Forelimb muscle (tissue), 1 donor: ENCODE results near the gene USH2A. TPM values are rescaled to one million over a fixed set of nuclear protein-coding genes. Genes with fewer than 3 reads are reported as not detected.
"Not testable (repeated sequence)": the region's sequence is repeated elsewhere in the genome, so short reads cannot be mapped to it uniquely, and the experiment has no call there.

Source experiments
- DNase-seq: peaks from one replicate; pipeline ENCODE4 v3.0.0-alpha.2; 2013; ENCODE audit warnings: low read depth
- polyA plus RNA-seq: library from polyadenylated mRNA; unstranded; fragments of 120-200 nt; gene quantifications from one replicate; pipeline ENCODE4 v1.2.1, GENCODE V29; 2013; ENCODE audit not compliant: insufficient read length

USH2A gene
- polyA plus RNA-seq, 1 donor: 0.05 TPM

DNA sequence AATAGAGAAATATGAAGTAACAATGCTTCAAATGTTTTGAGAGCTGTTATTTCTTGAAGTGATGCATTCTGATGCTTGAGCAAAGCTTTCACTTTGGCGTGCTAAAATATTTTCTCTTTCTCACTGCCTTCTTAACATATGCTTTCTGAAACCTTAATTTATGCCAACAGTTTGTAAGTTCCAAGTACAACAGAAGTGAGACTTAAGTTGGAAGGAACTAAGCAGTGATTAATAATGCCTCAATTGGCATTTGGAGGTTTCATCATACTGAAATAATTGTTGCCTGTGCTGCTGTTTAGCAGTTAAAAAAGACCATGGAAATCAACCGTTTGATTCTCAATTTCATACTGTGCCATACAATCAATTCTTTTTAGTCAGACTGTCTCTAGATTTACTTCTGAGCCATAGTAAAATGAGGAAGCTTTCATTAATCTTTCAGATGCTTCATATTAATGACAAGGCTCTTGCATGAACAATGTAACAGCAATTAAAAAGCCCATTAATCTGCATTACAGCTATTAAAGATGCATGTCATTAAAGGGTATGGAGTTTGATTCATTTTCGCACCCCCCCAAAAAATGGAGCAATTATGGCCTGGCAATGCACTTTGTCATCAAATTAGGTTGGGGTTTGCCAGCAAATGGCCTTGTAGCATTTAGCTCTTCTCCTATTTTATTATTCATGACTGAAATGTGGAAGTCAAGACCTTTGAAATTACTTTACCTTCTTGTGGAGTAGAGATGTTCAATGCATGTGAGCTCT is 375.3 kb downstream of the USH2A start:
- DNase-seq: no peak

DNA sequence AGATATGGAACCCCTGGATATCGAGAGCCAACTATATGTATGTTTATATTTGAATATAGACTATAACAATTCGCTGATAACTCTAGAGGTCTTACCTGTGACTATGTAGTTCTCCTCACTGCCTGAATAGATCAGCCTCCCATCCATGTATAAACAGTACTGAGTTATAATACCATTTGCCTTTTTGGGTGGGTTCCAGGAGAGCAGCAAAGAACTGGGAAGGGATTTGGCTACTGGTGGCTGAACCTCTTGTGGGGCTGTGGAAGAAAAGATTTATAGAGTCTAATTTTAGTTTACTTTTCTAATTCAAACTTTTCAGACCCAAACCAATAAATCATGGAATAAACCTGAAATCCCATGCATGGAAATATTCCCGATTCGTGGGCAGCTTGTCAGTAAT is 376.9 kb downstream of the USH2A start:
- no peak for DNase-seq

DNA sequence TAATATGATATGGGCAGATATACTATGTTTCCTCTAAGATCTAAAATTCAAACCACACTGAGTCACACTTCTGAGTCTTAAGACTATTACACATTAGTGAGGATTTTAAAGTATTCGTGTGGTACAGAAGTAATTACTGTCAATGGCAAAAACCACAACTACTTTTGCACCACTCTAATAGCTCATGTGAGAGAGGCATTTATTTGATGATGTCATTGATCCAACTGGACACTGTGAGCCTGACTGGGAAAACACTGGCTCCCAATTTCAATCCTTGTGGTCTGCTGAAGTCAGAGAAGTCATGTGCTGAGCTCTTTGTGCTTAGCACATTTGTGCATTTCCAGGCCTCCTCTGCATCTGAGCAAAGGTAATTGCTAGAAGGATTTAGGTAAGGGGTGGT is 377.8 kb downstream of the USH2A start:
- DNase-seq: no peak

DNA sequence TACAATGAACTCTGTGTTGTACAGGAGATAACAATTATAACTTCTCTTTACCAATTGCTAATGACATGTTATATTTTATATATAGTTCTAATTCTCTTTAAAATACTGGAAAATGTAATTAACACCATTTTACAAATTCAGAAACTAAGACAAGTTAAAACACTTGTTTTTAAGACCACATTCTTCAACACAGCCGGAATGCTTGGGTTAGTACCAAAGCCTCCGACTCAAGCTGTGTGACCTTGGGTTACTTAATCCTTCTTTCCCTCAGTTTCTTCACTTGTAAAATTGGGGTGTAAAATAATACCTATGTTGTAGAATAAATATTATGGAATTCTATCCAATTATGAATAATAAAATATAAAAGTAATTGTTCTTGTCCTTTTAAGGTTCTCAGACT is 378.7 kb downstream of the USH2A start:
- DNase-seq: no peak

DNA sequence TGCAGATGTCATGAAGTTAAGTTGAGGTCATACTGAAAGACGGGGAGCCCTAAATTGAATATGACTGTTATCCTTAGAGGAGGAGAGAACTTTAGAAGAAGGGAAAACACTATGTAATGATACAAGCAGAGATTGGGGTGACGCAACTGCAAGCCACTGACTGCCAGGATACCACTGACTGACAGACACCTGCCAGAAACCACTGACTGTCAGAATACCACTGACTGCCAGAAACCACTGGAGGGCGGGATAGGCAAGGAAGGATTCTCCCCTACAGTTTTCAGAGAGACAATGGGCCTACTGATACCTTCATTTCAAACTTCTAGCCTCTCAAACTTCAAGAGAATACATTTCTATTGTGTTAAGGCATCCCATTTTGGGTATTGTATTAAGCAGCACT is 388.7 kb downstream of the USH2A start:
- no peak for DNase-seq

DNA sequence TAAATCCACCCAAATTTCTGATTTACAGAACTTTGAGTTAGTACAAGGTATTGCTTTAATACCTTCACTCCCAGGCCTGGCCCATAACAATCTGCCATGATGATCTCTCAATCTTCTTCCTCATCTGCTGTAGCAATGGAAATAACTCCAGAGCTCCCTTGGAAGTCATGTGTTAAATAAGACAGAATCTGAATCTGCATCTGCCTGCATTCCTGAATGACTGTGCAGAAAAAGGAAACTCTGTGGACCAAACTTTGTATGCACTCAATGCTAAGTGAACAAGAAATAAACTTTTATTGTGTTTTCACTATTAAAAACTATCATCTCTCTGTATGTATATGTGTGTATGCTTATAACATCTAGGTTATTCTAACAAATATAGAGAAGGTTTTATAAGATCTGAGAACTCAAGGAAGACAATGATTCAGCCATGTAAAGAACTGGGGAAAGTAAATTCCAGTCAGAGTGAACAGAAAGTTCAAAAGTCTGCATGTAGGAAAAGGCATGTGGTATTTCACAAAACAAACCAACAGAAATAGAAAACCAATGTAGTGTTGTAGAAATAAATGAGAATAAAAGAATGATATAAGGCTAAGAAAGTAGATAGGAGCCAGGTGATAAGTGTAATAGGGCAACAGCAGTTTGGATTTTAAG is 390.2 kb downstream of the USH2A start:
- no peak for DNase-seq

DNA sequence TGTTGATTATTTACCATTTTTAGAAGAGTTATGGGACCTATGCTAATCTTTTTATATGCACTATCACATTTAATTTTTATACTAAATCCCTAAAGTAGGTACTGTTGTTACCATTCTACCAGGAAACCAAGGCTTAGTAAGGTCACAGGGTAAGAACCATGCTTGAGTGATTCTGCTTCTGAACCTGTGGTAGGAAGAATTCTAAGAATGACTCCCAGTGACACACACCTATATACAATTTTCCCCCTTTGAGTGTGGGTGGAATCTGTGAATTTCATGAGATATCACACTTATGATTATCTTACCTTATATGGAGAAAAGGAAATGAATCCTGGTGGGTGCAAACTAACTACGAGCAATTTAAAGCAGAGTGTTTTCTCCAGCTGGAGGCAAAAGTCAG is 391.0 kb downstream of the USH2A start:
- no peak for DNase-seq

DNA sequence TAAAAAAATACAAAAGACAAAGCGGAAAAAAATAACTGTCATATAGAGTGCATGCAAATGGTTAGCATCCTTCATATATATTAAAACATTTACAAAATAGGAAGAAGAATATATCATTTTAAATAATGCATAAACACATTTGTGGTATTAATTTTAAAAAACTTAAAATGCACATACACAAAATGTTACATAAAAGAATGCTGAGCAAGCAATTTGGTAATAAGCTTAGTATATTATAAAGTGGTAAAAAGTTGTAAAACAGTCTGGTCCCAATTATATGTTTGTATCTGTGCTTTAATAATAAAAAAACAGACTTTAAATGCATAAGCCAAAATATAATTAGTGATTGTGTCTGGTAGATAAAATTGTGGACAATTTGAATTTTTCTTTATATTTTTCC is 394.6 kb downstream of the USH2A start:
- DNase-seq: no peak

DNA sequence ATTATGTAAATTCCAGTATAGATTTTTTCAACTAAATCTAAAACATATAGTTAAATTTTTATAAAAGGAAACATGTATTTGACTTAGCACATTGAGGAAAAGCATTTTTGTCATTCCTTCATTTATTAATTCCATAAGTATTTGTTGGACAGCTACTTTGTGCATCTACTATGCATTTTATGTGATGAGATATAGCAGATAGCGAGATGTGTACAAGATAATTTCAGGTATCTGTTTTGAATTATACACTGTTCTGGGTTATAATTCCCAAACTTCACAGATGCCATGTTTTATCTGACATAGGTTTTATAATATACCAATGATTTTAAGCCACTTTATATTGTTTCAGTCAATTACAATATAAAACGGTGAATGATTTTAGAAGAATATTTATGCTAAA is 398.7 kb downstream of the USH2A start:
- no peak for DNase-seq

DNA sequence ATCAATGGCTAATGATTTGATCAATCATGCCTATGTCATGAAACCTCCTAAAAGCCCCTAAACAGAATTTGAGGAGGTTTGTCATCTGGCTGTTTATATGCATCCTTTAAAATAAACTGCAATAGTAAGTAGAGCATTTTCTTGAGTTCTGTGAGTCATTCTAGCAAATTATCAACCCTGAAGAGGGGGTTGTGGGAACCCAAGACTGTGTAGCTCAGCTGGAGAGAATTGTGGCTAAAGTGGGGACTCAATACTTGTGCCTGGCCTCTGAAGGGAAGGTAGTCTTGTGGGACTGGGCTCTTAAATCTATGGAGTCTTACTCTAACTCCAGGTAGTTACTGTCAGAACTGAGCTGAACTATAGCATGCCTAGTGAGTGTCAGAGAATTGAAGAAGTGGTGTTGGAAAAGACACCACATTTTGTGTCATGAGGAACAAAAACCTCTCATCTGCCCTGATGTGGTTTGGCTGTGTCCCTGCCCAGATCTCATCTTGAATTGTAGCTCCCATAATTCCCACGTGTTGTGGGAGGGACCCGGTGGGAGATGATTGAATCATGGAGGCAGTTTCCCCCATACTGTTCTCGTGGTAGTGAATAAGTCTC is 402.4 kb downstream of the USH2A start:
- no peak for DNase-seq

DNA sequence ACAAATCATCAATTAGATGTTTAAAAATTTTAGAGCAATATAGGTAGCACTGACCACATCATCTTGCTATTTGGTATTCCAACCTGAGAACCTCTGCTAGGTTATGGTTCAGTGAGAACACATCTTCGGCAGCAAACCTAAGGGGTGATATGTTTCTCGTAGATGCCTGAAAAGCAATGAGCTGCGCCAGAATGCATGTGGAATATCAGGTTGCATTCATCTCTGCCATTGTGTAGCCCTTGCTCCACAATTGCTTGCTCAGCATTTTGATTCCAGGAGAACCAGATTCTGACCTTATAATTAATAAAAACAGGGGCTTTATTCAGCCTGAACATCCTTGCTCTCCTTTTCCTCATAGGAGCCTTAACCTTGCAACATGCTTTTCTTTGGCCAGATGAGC is 408.1 kb downstream of the USH2A start:
- no peak for DNase-seq

DNA sequence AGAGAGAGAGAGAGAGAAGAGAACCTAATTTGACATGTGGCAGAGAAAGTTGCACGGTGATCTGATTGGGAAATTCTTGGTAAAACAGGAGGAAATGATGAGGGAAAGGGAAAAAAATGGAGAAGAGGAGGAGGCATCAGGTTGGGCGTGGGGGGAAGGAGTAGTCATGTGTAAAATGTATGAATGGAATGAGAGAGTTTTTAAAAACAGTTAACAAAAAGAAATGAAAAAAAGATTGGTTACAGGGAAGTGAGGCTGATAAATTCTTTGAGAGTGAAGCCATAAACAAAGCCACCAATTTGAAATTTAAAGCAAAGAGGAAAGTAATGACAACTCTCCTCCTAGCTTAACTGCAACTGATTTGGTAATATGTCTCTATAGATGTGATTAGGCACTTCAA is 409.2 kb downstream of the USH2A start:
- no peak for DNase-seq

DNA sequence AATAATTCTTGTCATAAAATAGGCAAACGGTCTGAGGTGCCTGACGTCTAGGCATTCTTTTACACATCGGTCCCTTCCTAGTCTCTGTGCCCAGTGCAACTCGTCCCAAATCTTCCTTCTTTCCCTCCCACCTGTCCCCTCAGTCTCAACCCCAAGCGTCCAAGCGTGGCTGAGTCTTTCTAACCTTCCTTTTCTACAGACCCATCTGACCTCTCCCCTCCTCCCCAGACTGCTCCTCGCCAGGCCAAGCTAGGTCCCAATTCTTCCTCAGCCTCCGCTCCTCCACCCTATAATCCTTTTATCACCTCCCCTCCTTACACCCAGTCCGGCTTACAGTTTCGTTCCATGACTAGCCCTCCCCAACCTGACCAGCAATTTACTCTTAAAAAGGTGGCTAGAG is 413.8 kb downstream of the USH2A start:
- DNase-seq: not testable (repeated sequence)

DNA sequence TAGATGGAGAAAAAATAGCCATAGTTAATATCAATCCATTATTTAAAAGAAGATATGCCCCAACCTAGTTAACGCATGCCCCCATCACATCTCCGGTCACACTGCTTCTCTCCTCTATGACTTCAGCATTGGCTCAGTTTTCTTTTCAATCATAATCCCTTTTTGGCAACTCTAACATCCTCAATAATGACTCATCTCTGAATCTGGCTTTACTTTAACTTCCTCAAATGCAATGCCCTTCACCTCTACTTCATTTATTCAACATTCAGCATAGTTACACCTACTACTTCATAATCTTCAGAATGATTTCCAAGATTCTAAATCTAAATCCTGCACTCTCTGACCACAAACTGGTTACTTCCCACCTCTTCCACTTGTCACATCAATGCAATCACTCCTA is 417.3 kb downstream of the USH2A start:
- no peak for DNase-seq

DNA sequence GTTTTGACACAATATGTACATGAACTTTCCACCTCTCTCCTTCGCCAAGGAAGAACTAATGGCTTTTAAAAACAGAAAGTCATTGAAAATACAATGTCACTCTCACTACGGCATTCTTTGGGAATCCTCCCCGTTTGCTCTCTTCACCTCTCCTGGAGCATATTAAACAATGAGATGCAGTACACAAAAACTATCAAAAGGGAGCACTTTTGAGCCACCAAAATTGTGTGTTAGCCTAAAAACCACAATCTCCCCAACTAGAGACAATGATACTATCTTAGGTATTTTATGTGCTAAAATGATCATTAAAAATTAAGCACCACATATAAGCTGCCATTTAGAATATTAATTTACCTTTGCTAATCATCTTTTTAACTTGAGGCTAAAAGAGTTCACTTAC is 430.6 kb downstream of the USH2A start:
- DNase-seq: peak; percentile 9

DNA sequence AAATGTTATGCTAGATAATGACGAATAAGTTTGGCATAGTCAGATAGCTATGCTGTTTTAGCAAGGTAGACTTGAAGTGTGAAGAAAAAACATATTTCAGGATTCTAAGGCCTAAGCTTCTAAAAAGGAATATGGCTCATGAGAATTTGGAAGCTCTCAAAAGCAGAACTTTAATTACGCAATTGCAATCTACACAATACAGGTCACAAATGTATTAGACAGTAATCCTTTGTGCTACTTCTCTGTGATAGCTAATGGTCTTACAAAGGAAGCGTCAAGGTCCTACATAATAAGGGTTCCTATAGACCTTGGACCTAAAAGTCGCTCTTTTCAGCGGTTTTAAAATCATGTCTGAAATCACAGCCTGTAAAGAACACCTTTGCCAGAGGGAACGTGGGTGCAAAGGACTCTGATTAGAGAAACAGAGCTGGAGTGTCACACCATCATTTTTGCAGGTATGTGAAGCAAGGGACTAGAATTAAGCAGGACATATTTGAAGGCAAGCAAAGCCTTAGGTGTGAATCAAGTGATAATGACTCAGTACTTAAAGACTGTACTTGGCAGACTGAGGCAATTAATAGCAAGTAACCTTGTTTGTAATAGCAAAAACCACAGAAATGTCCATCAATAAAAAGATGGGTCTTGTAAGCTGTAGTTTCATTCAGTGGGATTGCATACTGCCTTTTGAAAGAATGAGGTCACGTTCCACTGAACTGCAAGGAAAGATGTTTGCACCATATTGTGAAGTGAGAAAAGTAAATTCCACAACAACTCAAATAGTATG is 436.0 kb downstream of the USH2A start:
- no peak for DNase-seq

DNA sequence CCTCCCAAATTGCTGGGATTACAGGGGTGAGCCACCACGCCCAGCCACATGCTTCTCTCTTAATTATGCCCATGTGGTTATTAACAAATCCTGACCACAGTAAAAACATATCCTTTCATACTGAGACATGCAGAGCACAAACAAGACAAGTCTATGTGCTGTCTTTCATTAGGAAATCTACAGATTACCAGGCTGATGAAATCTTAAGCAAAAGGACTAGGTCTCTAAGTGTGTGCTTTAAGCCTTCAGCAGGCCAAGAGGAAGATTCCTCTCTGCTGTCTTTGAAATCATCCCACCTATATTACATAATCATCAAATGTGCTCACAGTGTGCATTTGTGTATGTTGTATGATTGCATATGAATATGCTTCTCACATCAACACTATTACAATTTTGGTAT is 436.8 kb downstream of the USH2A start:
- no peak for DNase-seq

DNA sequence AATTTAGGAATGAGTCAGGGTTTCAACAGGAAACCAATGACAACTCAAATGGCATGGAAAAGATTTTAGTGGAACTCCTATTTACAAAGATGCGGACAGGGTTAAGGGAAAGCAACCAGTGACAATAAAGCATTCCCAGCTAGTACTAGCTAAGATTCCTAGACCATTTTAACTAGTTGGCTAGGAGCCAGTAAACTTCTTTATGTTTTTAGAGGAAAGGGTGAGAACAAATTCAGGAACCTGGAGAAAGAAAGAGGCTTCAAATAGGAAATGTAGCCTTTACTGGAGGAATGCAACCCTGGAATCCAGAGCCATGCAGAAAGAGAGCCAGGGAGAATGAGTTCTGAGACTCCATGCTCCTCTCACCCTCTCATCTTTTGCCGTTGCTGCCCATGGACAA is 439.6 kb downstream of the USH2A start:
- DNase-seq: no peak

DNA sequence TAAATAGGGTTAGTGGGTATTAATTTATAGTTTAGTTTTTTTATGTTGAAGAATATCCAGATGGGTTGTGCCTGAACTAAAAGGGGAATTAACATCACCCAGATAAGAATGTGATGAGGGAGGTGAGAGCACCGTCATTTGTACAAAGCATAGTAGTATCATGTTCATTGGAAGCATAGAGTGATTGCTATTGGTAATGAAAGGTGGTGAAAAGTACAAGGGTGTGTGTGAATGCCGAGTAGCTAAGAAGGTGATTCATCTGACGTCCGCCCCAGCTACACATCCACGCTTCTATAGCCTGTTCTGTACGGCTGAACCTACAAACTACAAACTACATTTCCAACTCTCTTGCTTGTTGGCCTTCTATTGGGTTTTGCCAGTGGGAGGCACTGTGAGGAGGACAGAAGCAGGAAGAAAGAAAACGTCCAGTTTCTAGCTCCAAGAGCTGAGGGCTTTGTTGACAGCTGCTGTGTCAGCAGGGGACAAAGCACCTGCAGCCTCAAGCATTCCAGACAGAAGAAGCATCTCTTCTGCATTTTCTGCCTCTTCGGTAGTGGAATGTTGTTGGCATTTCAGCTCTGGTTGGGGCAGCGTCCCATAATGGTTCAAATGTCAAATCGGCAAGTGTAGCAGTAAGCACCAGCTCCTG is 451.3 kb downstream of the USH2A start:
- DNase-seq: no peak

DNA sequence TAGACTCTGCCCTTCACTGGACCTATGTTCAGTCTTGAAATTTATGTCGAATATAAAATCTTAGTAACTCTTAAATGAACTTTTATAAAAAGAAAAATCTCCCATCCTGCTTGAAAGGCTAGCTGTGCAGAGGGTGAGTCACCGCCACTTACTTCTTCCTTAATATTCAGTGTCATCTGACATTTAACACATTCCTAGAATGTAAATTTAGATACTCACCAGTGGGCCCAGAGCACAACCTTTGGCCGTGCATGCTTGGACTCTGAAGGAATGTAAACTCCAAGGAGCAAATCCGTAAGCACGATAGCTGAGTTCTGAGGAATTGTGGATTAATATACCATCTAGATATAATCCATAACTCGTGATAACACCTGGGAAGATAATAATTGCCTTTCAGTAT is 452.8 kb downstream of the USH2A start:
- no peak for DNase-seq

DNA sequence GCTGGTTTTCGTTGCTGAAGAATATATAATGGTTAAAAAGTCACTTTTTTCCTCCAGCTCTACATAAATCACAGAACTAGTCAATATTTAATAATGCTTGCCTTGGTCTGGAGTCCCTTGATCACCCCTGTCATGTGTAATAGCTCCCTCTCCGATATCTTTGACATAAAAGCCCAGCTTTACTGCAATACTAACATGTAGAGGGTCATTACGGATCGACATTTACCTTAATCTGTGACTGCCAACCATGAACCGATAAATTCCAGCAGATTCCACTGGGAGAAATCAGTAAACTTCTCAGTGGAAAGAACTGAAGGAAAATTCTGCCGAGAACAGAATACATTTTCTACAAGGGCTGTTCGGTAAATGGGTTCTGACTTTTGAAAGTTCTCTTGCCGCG is 459.6 kb downstream of the USH2A start:
- DNase-seq: no peak

DNA sequence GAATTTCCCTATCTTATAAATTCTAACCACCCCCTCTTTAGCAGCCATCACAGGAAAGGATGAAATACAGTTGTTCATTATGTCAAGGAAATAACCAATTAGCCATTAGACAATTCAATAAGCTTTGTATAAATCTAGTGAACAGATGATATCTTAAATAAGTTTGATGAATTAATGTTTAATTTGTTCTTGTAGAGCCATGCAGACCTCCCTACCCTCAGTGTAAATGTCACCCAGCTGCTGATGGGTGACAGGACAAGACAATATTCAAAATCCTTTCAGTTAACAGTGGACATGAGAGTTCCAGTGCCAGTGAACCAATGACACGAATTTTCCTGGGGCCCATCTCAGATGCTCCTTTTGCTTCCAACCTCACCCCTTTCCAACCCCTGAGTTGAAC is 460.2 kb downstream of the USH2A start:
- no peak for DNase-seq
